HG02623 (cell line): ENCODE results near the gene ADNP.

Experiments
- ATAC-seq: cut with Tn5 transposase; IDR thresholded peaks from one replicate; pipeline ENCODE4 v1.9.1; 2021; ENCODE audit warnings: moderate library complexity; ENCODE audit not compliant: unreplicated experiment

ADNP gene

GRCh38 chr20:50852085-50852484, 79.2 kb downstream of the ADNP start:
- ATAC-seq, result no peak

GRCh38 chr20:50850721-50851286, 80.4 kb downstream of the ADNP start:
- no peak for ATAC-seq

GRCh38 chr20:50848846-50849673, 82.2 kb downstream of the ADNP start:
- ATAC-seq, result no peak

DNA sequence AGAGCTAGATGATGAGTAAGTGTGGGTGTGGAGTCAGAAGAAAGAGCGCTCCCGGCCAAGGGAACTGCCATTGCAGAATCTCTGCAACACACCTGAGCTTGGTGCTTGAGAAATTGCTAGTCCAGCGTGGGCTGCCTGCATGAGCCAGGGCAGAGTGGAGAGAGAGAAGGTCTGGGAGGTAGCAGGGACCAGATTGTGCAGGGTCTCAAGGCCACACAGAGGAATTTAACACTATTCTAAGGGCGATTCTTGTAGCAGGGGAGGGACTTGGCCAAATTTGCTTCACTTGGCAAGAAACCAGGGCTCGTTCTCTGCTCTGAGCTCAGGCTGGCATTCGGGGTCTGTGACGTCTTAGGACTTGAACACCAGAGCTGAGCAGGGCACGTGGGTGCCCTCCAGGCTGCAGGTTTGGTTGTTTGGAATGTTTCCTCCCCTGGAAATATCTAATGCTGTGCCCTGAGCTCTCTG, 82.9 kb downstream of the ADNP start:
- ATAC-seq, result no peak

- no peak for ATAC-seq
Measured at GRCh38 chr20:50845566-50846215, 85.5 kb downstream of the ADNP start.

DNA sequence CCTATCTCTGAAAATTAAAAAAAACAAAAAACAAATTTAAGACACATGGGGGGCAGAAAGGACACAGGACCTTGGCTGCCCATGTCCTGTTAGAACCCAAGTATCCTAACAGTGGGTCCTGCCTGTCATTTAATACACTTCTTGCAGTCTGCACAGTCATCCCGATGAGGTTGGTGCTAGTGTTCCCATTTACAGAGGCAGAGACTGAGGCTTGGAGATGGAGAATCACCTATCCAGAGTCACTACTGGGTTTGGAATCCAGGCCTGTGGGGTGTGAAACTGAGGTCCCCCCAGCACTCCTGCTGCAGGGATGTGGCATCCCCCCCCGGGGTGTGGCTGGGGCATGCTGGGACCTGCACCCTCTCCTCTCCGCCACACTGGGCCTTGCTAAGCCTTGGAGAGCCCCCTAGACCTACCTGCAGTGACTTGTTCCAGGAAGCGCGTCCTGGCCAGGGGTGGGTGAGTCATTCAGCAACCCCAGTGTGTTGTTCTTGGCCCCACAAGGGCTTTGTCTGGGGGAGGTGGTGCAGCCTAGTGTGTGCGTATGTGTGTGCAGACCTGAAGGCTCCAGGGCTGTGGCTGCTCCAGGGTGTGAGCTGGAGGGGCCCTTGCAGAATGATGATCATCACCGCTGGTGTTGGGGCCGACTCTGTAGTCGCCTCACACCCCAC, 86.7 kb downstream of the ADNP start:
- ATAC-seq, result peak; percentile 94

GRCh38 chr20:50843331-50844276, 87.6 kb downstream of the ADNP start:
- no peak for ATAC-seq

GRCh38 chr20:50842821-50843220, 88.4 kb downstream of the ADNP start:
- no peak for ATAC-seq
